Hepatocyte (in vitro differentiated cells): ENCODE data around the gene PLXNC1. TPM values are rescaled to one million over a fixed set of nuclear protein-coding genes. Genes with fewer than 3 reads are reported as not detected.

Experiments
- DNase-seq: peaks from one replicate; pipeline ENCODE4 v3.0.0-alpha.2; 2016; ENCODE audit warnings: low spot score
- H2AFZ ChIP-seq: fragments of 200-600 bp; sonication (generic); 2 replicates; pipeline ENCODE4 v1.6.0; 2016; ENCODE audit warnings: antibody characterized with exemption, mild to moderate bottlenecking
- H3K27ac ChIP-seq: fragments of 200-600 bp; sonication (generic); 2 replicates; pipeline ENCODE4 v1.5.1; 2016; ENCODE audit warnings: mild to moderate bottlenecking
- H3K27me3 ChIP-seq: fragments of 200-600 bp; sonication (generic); 2 replicates; pipeline ENCODE4 v1.6.1; 2016
- H3K36me3 ChIP-seq: fragments of 200-600 bp; sonication (generic); replicated peaks from 2 replicates; pipeline ENCODE4 v1.5.1; 2016; ENCODE audit warnings: low read depth; ENCODE audit not compliant: insufficient read depth
- H3K4me1 ChIP-seq: fragments of 200-600 bp; sonication (generic); 2 replicates; pipeline ENCODE4 v1.5.1; 2016; ENCODE audit warnings: mild to moderate bottlenecking, moderate library complexity; ENCODE audit not compliant: insufficient read depth
- H3K4me2 ChIP-seq: fragments of 200-600 bp; sonication (generic); 2 replicates; pipeline ENCODE4 v1.6.0; 2016
- H3K4me3 ChIP-seq: fragments of 200-600 bp; sonication (generic); 2 replicates; pipeline ENCODE4 v1.5.1; 2016; ENCODE audit warnings: mild to moderate bottlenecking
- H3K79me2 ChIP-seq: fragments of 200-600 bp; sonication (generic); 2 replicates; pipeline ENCODE4 v1.6.0; 2017; ENCODE audit warnings: mild to moderate bottlenecking
- H3K9me2 ChIP-seq: fragments of 200-600 bp; sonication (generic); replicated peaks from 2 replicates; pipeline ENCODE4 v1.6.0; 2017; ENCODE audit warnings: mild to moderate bottlenecking; ENCODE audit not compliant: insufficient read depth
- H3K9me3 ChIP-seq: fragments of 200-600 bp; sonication (generic); 2 replicates; pipeline ENCODE4 v1.5.1; 2016; ENCODE audit warnings: low read depth, mild to moderate bottlenecking
- H4K20me1 ChIP-seq: fragments of 200-600 bp; sonication (generic); 2 replicates; pipeline ENCODE4 v1.6.0; 2016; ENCODE audit warnings: mild to moderate bottlenecking; ENCODE audit not compliant: insufficient read depth, poor library complexity, severe bottlenecking
- CTCF ChIP-seq: fragments of 200-600 bp; sonication (generic); IDR thresholded peaks from 2 replicates; pipeline ENCODE4 v1.5.1; 2016; ENCODE audit warnings: antibody characterized with exemption, mild to moderate bottlenecking; ENCODE audit not compliant: poor library complexity
- EZH2 ChIP-seq: fragments of 200-600 bp; sonication (generic); IDR thresholded peaks from 2 replicates; pipeline ENCODE4 v1.6.1; 2016; ENCODE audit warnings: antibody characterized with exemption, mild to moderate bottlenecking, borderline replicate concordance
- EZH2phosphoT487 ChIP-seq: fragments of 200-600 bp; sonication (generic); IDR thresholded peaks from one replicate; pipeline ENCODE4 v1.6.1; 2018; ENCODE audit warnings: antibody characterized with exemption, mild to moderate bottlenecking, low read depth, moderate library complexity; ENCODE audit not compliant: unreplicated experiment, severe bottlenecking
- WGBS: methylation state at CpG from one replicate; pipeline ENCODE4 v1.1.6; 2016; ENCODE audit warnings: low lambda C conversion rate; ENCODE audit errors: missing lambda C conversion rate; 5-methylcytosine and 5-hydroxymethylcytosine counted together
- polyA plus RNA-seq: library from polyadenylated mRNA; unstranded; fragments of >200 nt; fragmentation: Nextera tagmentation; extraction: Ambion mirVana; gene quantifications from 2 replicates; pipeline ENCODE4 v1.2.1, GENCODE V29; 2016
- total RNA-seq: library from RNA; depleted of rRNA; stranded (reverse); fragments of >200 nt; gene quantifications from 2 replicates; pipeline ENCODE4 v1.2.3, GENCODE V29; 2014

The PLXNC1 gene
- total and polyA plus RNA-seq, 2 experiments from 2014 or later, result 6.7 to 23.2 TPM

DNA sequence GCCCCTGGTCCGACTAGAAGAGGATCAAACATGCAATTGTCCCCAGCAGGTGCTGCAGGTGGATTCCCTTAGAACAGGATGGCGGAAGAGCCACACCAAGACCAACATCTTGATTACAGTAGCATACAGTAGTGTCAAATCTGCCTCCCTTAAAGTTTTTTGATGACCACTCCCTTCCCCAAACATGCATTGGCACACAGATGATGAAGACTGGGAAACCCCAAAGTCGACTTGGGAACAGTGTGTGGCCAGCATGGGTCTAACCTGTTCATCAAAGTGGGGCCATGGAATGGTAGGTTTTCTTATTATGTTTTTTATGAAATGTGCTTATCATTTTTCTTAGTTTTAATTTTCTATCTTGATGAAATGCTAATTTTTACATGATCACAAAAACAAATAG, 8.8 kb downstream of the PLXNC1 start:
- no peak overlapping the region for H3K4me3 ChIP-seq
- no peak overlapping the region for H2AFZ ChIP-seq
- H3K4me2 ChIP-seq, result no peak overlapping the region
- peaks cover 5% of the 10 kb centered on the region for H3K4me1 ChIP-seq
- H3K27me3 ChIP-seq, result peaks cover 12% of the 10 kb centered on the region
- no peaks in the 10 kb centered on the region for H4K20me1 ChIP-seq
- WGBS, result 98% methylated on average over 3 of the region's 3 CpGs
- no peak overlapping the region for H3K27ac ChIP-seq
- DNase-seq, result no peak
- TF ChIP-seq CTCF (no peak), EZH2 (no peak)
- no peaks in the 10 kb centered on the region for H3K9me3 ChIP-seq
- H3K9me2 ChIP-seq, result no peaks in the 10 kb centered on the region
- H3K36me3 ChIP-seq, result no peaks in the 10 kb centered on the region
- peaks cover 50% of the 10 kb centered on the region for H3K79me2 ChIP-seq

DNA sequence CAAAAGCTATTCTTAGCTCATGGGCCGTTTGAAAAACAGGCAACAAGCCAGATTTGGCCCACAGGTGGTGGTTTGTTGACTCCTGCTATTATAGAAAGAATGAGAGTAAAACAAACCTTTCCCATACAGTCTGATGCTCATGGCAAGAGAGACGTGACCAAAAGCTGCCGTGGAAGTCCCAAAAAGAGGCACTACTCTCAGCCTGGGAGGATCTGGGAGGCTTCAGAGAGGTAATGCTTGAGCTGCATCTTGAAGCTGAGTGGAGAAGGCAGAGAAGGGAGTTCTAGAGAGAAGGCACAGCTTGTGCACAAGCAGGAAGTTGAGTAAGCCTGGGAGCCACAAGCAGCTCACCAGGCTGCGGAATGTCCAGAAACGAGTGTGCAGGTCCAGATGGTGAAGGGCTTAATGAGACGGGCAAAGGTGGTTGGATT, 9.6 kb downstream of the PLXNC1 start:
- no peak overlapping the region for H3K27ac ChIP-seq
- H3K9me3 ChIP-seq, result no peaks in the 10 kb centered on the region
- H3K4me1 ChIP-seq, result no peaks in the 10 kb centered on the region
- no peak for TF ChIP-seq CTCF
- TF ChIP-seq EZH2phosphoT487, result no peak
- TF ChIP-seq EZH2, result no peak
- H3K4me3 ChIP-seq, result no peak overlapping the region
- WGBS, result 86% methylated on average over 6 of the region's 6 CpGs
- H3K36me3 ChIP-seq, result no peaks in the 10 kb centered on the region
- peaks cover 50% of the 10 kb centered on the region for H3K79me2 ChIP-seq
- no peak for DNase-seq
- H2AFZ ChIP-seq, result no peak overlapping the region
- no peak overlapping the region for H3K4me2 ChIP-seq
- no peaks in the 10 kb centered on the region for H3K9me2 ChIP-seq
- H4K20me1 ChIP-seq, result no peaks in the 10 kb centered on the region
- H3K27me3 ChIP-seq, result peaks cover 12% of the 10 kb centered on the region

DNA sequence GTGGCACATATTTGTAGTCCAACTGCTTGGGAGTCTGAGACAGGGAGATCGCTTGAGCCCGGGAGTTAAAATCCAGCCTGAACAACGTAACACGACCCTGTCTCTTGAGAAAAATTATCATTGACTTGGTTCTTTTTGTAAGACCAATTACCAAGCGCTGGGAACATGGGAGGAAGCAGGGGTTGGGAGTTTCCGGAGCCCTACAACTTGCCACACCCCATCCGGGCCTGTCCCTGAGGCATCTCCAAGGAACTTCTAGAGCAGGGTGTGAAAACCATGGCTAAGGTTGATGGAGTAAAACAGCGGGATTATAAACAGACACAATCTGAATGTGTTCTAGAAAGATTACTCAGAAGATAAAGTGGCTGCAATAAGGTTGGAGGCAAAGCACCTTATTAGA, 10.3 kb downstream of the PLXNC1 start:
- peaks cover 7% of the 10 kb centered on the region for H3K27me3 ChIP-seq
- H3K27ac ChIP-seq, result no peak overlapping the region
- 94% methylated on average over 8 of the region's 8 CpGs for WGBS

More for the DNA sequence above, 10.3 kb downstream of the PLXNC1 start:
- no peak for TF ChIP-seq CTCF
- no peak overlapping the region for H3K4me2 ChIP-seq
- no peaks in the 10 kb centered on the region for H3K9me3 ChIP-seq
- H3K4me3 ChIP-seq, result no peak overlapping the region
- H3K4me1 ChIP-seq, result no peaks in the 10 kb centered on the region
- no peaks in the 10 kb centered on the region for H3K9me2 ChIP-seq
- no peaks in the 10 kb centered on the region for H4K20me1 ChIP-seq
- no peak for DNase-seq
- H3K36me3 ChIP-seq, result no peaks in the 10 kb centered on the region
- H2AFZ ChIP-seq, result no peak overlapping the region
- H3K79me2 ChIP-seq, result peaks cover 46% of the 10 kb centered on the region
